ENCODE data around the gene EPHA6. TPM values are rescaled to one million over a fixed set of nuclear protein-coding genes. Genes with fewer than 3 reads are reported as not detected.

Gene EPHA6
- total RNA-seq, 4 donors from 2014 or later, result 0.94 to 1.8 (median 1.00) TPM

GRCh38 chr3:97706226-97706625 lies 891.8 kb downstream of the EPHA6 start:
- TF ChIP-seq, protein P1, sequence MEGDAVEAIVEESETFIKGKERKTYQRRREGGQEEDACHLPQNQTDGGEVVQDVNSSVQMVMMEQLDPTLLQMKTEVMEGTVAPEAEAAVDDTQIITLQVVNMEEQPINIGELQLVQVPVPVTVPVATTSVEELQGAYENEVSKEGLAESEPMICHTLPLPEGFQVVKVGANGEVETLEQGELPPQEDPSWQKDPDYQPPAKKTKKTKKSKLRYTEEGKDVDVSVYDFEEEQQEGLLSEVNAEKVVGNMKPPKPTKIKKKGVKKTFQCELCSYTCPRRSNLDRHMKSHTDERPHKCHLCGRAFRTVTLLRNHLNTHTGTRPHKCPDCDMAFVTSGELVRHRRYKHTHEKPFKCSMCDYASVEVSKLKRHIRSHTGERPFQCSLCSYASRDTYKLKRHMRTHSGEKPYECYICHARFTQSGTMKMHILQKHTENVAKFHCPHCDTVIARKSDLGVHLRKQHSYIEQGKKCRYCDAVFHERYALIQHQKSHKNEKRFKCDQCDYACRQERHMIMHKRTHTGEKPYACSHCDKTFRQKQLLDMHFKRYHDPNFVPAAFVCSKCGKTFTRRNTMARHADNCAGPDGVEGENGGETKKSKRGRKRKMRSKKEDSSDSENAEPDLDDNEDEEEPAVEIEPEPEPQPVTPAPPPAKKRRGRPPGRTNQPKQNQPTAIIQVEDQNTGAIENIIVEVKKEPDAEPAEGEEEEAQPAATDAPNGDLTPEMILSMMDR (IDR thresholded peaks at IDR 0.05; ENCODE audit: low read depth), result no peak

DNA sequence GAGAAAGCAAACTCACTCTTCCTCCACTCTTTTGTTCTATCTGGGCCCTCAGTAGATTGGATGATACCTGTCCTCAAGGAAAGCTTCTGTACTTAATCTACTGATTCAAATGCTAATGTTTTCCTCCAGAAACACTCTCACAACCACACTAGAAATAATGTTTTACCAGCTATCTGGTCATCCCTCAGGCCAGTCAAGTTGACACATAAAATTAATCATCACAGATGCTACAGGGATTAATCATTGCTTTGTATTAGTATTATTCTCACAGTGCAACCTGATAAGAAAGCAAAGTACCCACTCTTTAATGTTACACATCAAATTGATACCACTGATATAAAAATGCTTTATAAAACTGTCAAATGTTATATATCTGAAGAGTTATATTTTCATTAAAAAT lies 897.3 kb downstream of the EPHA6 start:
- TF ChIP-seq, protein P1 (IDR thresholded peaks at IDR 0.05; ENCODE audit: low read depth), result no peak

GRCh38 chr3:97712919-97713318 lies 898.5 kb downstream of the EPHA6 start:
- TF ChIP-seq, protein P1 (IDR thresholded peaks at IDR 0.05; ENCODE audit: low read depth), result no peak

DNA sequence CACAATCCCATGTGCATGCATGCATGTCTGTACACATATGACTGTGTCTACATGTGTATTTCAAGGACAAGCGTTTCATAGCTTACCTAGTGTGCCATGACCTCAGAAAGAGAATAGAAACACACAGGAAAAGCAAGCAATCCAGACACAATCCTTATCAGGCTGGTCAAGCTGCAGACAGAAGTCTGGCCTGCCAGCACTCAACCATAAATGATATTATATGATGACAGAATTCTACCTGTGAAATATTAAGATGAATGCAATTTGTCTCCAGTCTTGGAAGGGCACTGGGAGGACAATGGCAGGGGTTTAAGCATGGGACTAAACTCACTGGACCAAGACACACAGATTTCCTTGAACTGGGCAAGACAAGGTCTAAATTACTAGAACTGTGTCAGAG lies 899.2 kb downstream of the EPHA6 start:
- TF ChIP-seq, protein P1 (IDR thresholded peaks at IDR 0.05; ENCODE audit: low read depth), result no peak

DNA sequence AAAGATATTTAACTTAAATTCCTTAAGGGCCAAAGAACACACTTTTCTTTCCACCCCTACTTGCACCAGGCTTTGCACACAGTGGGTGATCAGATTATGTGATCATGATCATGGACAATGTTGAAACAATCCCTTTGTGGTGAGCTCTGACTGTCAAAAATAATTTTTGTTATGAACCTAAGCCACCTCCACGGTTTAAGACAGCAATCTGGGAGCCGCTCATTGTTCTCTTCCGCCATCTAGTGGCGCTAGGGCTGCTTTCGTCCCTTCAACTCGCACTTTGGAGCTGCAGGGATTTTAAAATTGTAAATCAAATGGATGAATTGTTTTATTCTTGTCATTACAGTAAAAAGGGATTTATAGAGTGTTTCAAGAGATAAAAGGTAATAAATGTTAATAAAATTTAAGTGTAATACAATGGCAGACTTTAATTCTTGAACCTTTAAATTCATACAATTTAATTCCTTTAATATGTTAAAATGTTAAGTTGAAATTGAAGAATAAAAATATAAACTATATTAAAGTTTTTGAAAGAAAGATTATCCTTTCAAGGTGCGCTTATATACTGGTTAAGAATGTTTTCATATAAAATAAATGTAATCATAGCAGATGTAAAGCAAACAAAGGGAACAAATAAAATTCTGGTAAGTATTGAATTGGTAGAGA lies 904.9 kb downstream of the EPHA6 start:
- TF ChIP-seq, protein P1 (IDR thresholded peaks at IDR 0.05; ENCODE audit: low read depth), result no peak

DNA sequence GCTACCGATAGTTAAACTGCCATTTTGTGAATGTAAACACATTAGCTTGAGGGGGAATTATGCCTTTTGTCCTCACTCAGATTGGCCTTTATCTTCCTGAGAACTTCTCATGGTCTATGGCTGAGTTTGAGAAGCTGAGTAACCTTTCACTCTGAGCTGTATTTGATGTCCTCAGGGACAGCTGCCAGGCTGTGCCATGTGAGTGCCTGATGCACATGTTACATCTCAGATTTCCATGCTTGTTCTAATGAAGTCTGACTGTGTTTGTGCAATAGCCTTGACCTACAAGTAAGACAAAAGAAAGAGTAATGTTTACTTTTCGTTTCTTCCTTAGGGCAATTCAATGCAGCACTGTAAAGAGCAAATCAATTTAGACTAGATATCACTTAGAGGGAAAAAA lies 906.0 kb downstream of the EPHA6 start:
- TF ChIP-seq, protein P1 (IDR thresholded peaks at IDR 0.05; ENCODE audit: low read depth), result no peak

- TF ChIP-seq, protein P1 (IDR thresholded peaks at IDR 0.05; ENCODE audit: low read depth), result no peak
Measured at GRCh38 chr3:97721446-97721845, 907.1 kb downstream of the EPHA6 start.
